HEK293 (cell line): ENCODE measurements around the gene CDK1.

Experiments
- CTCF ChIA-PET: fragments of 350-600 bp; formaldehyde crosslinking; extraction: SDS; loops from one replicate; lab custom pipeline; 2021; ENCODE audit warnings: antibody characterized with exemption; lab: Yijun Ruan, JAX
- POLR2A ChIA-PET: fragments of 300-600 bp; formaldehyde crosslinking; extraction: SDS; loops from one replicate; lab custom pipeline; 2020; ENCODE audit warnings: antibody characterized with exemption, inconsistent platforms; lab: Yijun Ruan, JAX
- H3K27ac ChIP-seq: fragments of 200-500 bp; sonication (Bioruptor generic); 2 replicates; pipeline ENCODE4 v1.5.1; 2014; ENCODE audit warnings: low read depth, low read length, control low read depth, inconsistent platforms; ENCODE audit errors: extremely low read depth
- H3K36me3 ChIP-seq, 2 experiments: fragments of 200-500 bp in 1 of 2; sonication (Bioruptor generic) in 1 of 2; 1 replicate in 1 of 2; 2 replicates in 1 of 2; pipeline ENCODE4 v1.5.1; 2014 to 2017; ENCODE audit warnings: inconsistent platforms in 2 of 2, low read length in 2 of 2; ENCODE audit not compliant: control insufficient read depth in 2 of 2, insufficient read depth in 1 of 2
- H3K4me1 ChIP-seq: fragments of 200-500 bp; sonication (Bioruptor generic); 2 replicates; pipeline ENCODE4 v1.5.1; 2014; ENCODE audit warnings: mild to moderate bottlenecking, low read length, inconsistent platforms; ENCODE audit not compliant: control insufficient read depth, insufficient read depth
- H3K4me3 ChIP-seq: 2 replicates; pipeline ENCODE4 v1.5.1; 2011; ENCODE audit warnings: low read depth, mild to moderate bottlenecking, control low read depth, low read length, moderate library complexity
- H3K9me3 ChIP-seq: fragments of 200-500 bp; sonication (Bioruptor generic); 2 replicates; pipeline ENCODE4 v1.5.1; 2014; ENCODE audit warnings: low read depth, low read length, inconsistent platforms; ENCODE audit not compliant: control insufficient read depth, insufficient read depth
- GLIS1 ChIP-seq: fragments of 450-650 bp; formaldehyde crosslinking; IDR thresholded peaks from 2 replicates; pipeline ENCODE4 v1.5.1; 2016; ENCODE audit warnings: missing biosample characterization, missing genetic modification characterization
- PRDM6 ChIP-seq: fragments of 450-650 bp; formaldehyde crosslinking; IDR thresholded peaks from 2 replicates; pipeline ENCODE4 v1.5.1; 2017; ENCODE audit warnings: missing biosample characterization, missing genetic modification characterization
- SCRT1 ChIP-seq: fragments of 450-650 bp; formaldehyde crosslinking; IDR thresholded peaks from 2 replicates; pipeline ENCODE4 v1.5.1; 2016; ENCODE audit warnings: missing biosample characterization, missing genetic modification characterization, borderline replicate concordance
- SCRT2 ChIP-seq: fragments of 450-650 bp; formaldehyde crosslinking; IDR thresholded peaks from 2 replicates; pipeline ENCODE4 v1.5.1; 2016; ENCODE audit warnings: missing biosample characterization, missing genetic modification characterization
- SETDB1 ChIP-seq: IDR thresholded peaks from one replicate; pipeline ENCODE4 v1.6.1; 2017; ENCODE audit warnings: mild to moderate bottlenecking, low read length, moderate library complexity, mixed read lengths; ENCODE audit not compliant: insufficient read length
- YY1 ChIP-seq: fragments of 450-650 bp; formaldehyde crosslinking; IDR thresholded peaks from 2 replicates; pipeline ENCODE4 v1.5.1; 2018; ENCODE audit warnings: missing biosample characterization, missing genetic modification characterization
- ZNF138 ChIP-seq: fragments of 450-650 bp; formaldehyde crosslinking; IDR thresholded peaks from 2 replicates; pipeline ENCODE4 v1.5.1; 2016; ENCODE audit warnings: missing biosample characterization, missing genetic modification characterization, borderline replicate concordance
- ZNF146 ChIP-seq: fragments of 450-650 bp; formaldehyde crosslinking; IDR thresholded peaks from 2 replicates; pipeline ENCODE4 v1.5.1; 2016; ENCODE audit warnings: missing biosample characterization, missing genetic modification characterization
- ZNF169 ChIP-seq: fragments of 450-650 bp; formaldehyde crosslinking; IDR thresholded peaks from 2 replicates; pipeline ENCODE4 v1.5.1; 2016; ENCODE audit warnings: missing biosample characterization, missing genetic modification characterization
- ZNF18 ChIP-seq: fragments of 450-650 bp; formaldehyde crosslinking; IDR thresholded peaks from 2 replicates; pipeline ENCODE4 v1.5.1; 2016; ENCODE audit warnings: missing biosample characterization, missing genetic modification characterization
- ZNF211 ChIP-seq: fragments of 450-650 bp; formaldehyde crosslinking; IDR thresholded peaks from 2 replicates; pipeline ENCODE4 v1.5.1; 2016; ENCODE audit warnings: low read depth, missing biosample characterization, missing genetic modification characterization
- ZNF302 ChIP-seq: fragments of 450-650 bp; formaldehyde crosslinking; IDR thresholded peaks from 2 replicates; pipeline ENCODE4 v1.5.1; 2016; ENCODE audit warnings: missing biosample characterization, missing genetic modification characterization, low read depth
- ZNF324 ChIP-seq: fragments of 450-650 bp; formaldehyde crosslinking; IDR thresholded peaks from 2 replicates; pipeline ENCODE4 v1.5.1; 2016; ENCODE audit warnings: missing biosample characterization, missing genetic modification characterization
- ZNF350 ChIP-seq: fragments of 450-650 bp; formaldehyde crosslinking; IDR thresholded peaks from 2 replicates; pipeline ENCODE4 v1.5.0; 2017; ENCODE audit warnings: missing biosample characterization, mild to moderate bottlenecking, missing genetic modification characterization
- ZNF513 ChIP-seq: fragments of 450-650 bp; IDR thresholded peaks from 2 replicates; pipeline ENCODE4 v1.5.1; 2018; ENCODE audit warnings: missing biosample characterization, missing genetic modification characterization
- ZNF544 ChIP-seq: fragments of 450-650 bp; formaldehyde crosslinking; IDR thresholded peaks from 2 replicates; pipeline ENCODE4 v1.5.0; 2017; ENCODE audit warnings: missing biosample characterization, missing genetic modification characterization
- ZNF558 ChIP-seq: fragments of 450-650 bp; formaldehyde crosslinking; IDR thresholded peaks from 2 replicates; pipeline ENCODE4 v1.5.1; 2016; ENCODE audit warnings: missing biosample characterization, missing genetic modification characterization
- ZNF610 ChIP-seq: fragments of 450-650 bp; formaldehyde crosslinking; IDR thresholded peaks from 2 replicates; pipeline ENCODE4 v1.5.1; 2016; ENCODE audit warnings: missing biosample characterization, missing genetic modification characterization, borderline replicate concordance
- ZNF645 ChIP-seq: fragments of 450-650 bp; formaldehyde crosslinking; IDR thresholded peaks from 2 replicates; pipeline ENCODE4; 2016; ENCODE audit warnings: missing biosample characterization, missing genetic modification characterization
- ZNF660 ChIP-seq: fragments of 450-650 bp; IDR thresholded peaks from 2 replicates; pipeline ENCODE4 v1.5.1; 2018; ENCODE audit warnings: missing biosample characterization, mild to moderate bottlenecking, missing genetic modification characterization
- ZNF692 ChIP-seq: fragments of 450-650 bp; formaldehyde crosslinking; IDR thresholded peaks from 2 replicates; pipeline ENCODE4 v1.5.1; 2016; ENCODE audit warnings: missing biosample characterization, missing genetic modification characterization
- ZSCAN18 ChIP-seq: fragments of 450-650 bp; formaldehyde crosslinking; IDR thresholded peaks from 2 replicates; pipeline ENCODE4 v1.5.1; 2016; ENCODE audit warnings: missing biosample characterization, missing genetic modification characterization
- ZSCAN23 ChIP-seq: fragments of 450-650 bp; formaldehyde crosslinking; IDR thresholded peaks from 2 replicates; pipeline ENCODE4 v1.5.1; 2016; ENCODE audit warnings: missing biosample characterization, missing genetic modification characterization

CDK1 gene

GRCh38 chr10:60762554-60762953 lies 15.7 kb upstream of the CDK1 start:
- POLR2A ChIA-PET: no interaction called here
- CTCF ChIA-PET: interaction anchor here (0.7 to 1.1 kb wide), 2 partner anchors 44 to 56 kb away, joined by 4 to 7 read pairs; no protein-coding TSS in a partner anchor
- TF ChIP-seq ZNF350 (tag by site-specific recombination) (no peak), ZNF660 (tag by site-specific recombination) (no peak), ZSCAN23 (no peak), ZNF544 (tag by site-specific recombination) (no peak), ZSCAN18 (tag by site-specific recombination) (no peak), ZNF18 (tag by site-specific recombination) (no peak), ZNF169 (tag by site-specific recombination) (no peak), ZNF146 (tag by site-specific recombination) (no peak), ZNF211 (tag by site-specific recombination) (no peak), SCRT2 (tag by site-specific recombination) (no peak), ZNF558 (tag by site-specific recombination) (no peak), ZNF138 (tag by site-specific recombination) (no peak)
- TF ChIP-seq, all 188 proteins: peak for 0
- Histone ChIP-seq H3K27ac (no peak overlapping the region), H3K4me3 (no peak overlapping the region), H3K9me3 (no peaks in the 10 kb centered on the region), H3K4me1 (peaks cover 5% of the 10 kb centered on the region), H3K36me3 (no peaks in the 10 kb centered on the region)

GRCh38 chr10:60767424-60767823 lies 10.9 kb upstream of the CDK1 start:
- H3K36me3 ChIP-seq: no peaks in the 10 kb centered on the region
- H3K4me3 ChIP-seq: no peak overlapping the region
- no peak overlapping the region for H3K27ac ChIP-seq
- H3K9me3 ChIP-seq: no peaks in the 10 kb centered on the region
- no peak for TF ChIP-seq ZNF610 (tag by site-specific recombination)
- TF ChIP-seq PRDM6 (tag by site-specific recombination): no peak
- no peak for TF ChIP-seq ZNF138 (tag by site-specific recombination)
- TF ChIP-seq GLIS1 (tag by site-specific recombination): no peak
- TF ChIP-seq ZNF302: no peak
- TF ChIP-seq YY1 (tag by site-specific recombination): no peak
- POLR2A ChIA-PET: interaction anchor here (1.0 kb wide), 1 partner anchor 11 kb away, joined by 3 read pairs; the partner anchor contains the start of gene CDK1
- CTCF ChIA-PET: interaction anchor here (0.6 to 4.4 kb wide), 11 partner anchors 10 to 653 kb away, joined by 3 to 34 read pairs (median 4); no protein-coding TSS in a partner anchor
- H3K4me1 ChIP-seq: no peaks in the 10 kb centered on the region

- POLR2A ChIA-PET: interaction anchor here (2.3 kb wide), 1 partner anchor 9 kb away, joined by 10 read pairs; the partner anchor contains the start of gene CDK1
- CTCF ChIA-PET: interaction anchor here (0.6 to 4.4 kb wide), 19 partner anchors 9 to 1020 kb away, joined by 3 to 34 read pairs (median 4); partner anchors contain the start of gene CDK1
- TF ChIP-seq ZNF692 (tag by site-specific recombination) (no peak), SETDB1 (no peak), ZNF645 (tag by site-specific recombination) (no peak), SCRT1 (tag by site-specific recombination) (peak; percentile 18; the same call in 1 of the 2 replicates), ZNF513 (tag by site-specific recombination) (no peak), ZNF324 (tag by site-specific recombination) (no peak), ZNF350 (tag by site-specific recombination) (no peak)
Measured at GRCh38 chr10:60769406-60769805, 8.9 kb upstream of the CDK1 start.

More at GRCh38 chr10:60769406-60769805, 8.9 kb upstream of the CDK1 start:
- H3K4me1 ChIP-seq: no peaks in the 10 kb centered on the region
- H3K4me3 ChIP-seq: no peak overlapping the region
- no peaks in the 10 kb centered on the region for H3K9me3 ChIP-seq
- H3K36me3 ChIP-seq: no peaks in the 10 kb centered on the region
- no peak overlapping the region for H3K27ac ChIP-seq
